H9 (cell line): ENCODE results near the gene THBS1. TPM values are rescaled to one million over a fixed set of nuclear protein-coding genes. Genes with fewer than 3 reads are reported as not detected.

Experiments used
- DNase-seq: peaks from one replicate; pipeline ENCODE4 v3.0.0-alpha.2; 2017
- H2AFZ ChIP-seq: one replicate; pipeline ENCODE4 v1.6.1; 2013; ENCODE audit warnings: mild to moderate bottlenecking, low read length, control low read depth, moderate library complexity
- H2AK5ac ChIP-seq: 2 replicates; pipeline ENCODE4 v1.6.1; 2013; ENCODE audit warnings: low read length, control low read depth, mixed read lengths; ENCODE audit not compliant: insufficient read length
- H2BK120ac ChIP-seq: one replicate; pipeline ENCODE4 v1.6.1; 2013; ENCODE audit warnings: low read depth, mild to moderate bottlenecking, low read length, control low read depth, inconsistent platforms; ENCODE audit not compliant: poor library complexity, severe bottlenecking
- H2BK12ac ChIP-seq: 2 replicates; pipeline ENCODE4 v1.6.1; 2013; ENCODE audit warnings: low read length, control low read depth, mixed read lengths, low read depth; ENCODE audit not compliant: insufficient read length
- H2BK15ac ChIP-seq: 2 replicates; pipeline ENCODE4 v1.6.1; 2013; ENCODE audit warnings: low read depth, low read length, control low read depth
- H2BK20ac ChIP-seq: one replicate; pipeline ENCODE4 v1.6.1; 2013; ENCODE audit warnings: low read depth, mild to moderate bottlenecking, low read length, control low read depth, inconsistent platforms; ENCODE audit not compliant: poor library complexity, severe bottlenecking
- H2BK5ac ChIP-seq: 2 replicates; pipeline ENCODE4 v1.6.1; 2013; ENCODE audit warnings: low read length, control low read depth, mixed read lengths; ENCODE audit not compliant: insufficient read length
- H3K14ac ChIP-seq: 2 replicates; pipeline ENCODE4 v1.6.1; 2013; ENCODE audit warnings: low read length, control low read depth; ENCODE audit not compliant: insufficient read depth
- H3K18ac ChIP-seq: 2 replicates; pipeline ENCODE4 v1.6.1; 2013; ENCODE audit warnings: low read depth, mild to moderate bottlenecking, mixed read lengths, low read length, control low read depth; ENCODE audit not compliant: insufficient read length
- H3K23ac ChIP-seq: 2 replicates; pipeline ENCODE4 v1.6.1; 2013; ENCODE audit warnings: low read length, control low read depth, mixed read lengths, low read depth; ENCODE audit not compliant: insufficient read length
- H3K23me2 ChIP-seq: 2 replicates; pipeline ENCODE4 v1.6.1; 2013; ENCODE audit warnings: low read depth, mild to moderate bottlenecking, mixed read lengths, low read length, control low read depth; ENCODE audit not compliant: insufficient read length, poor library complexity, severe bottlenecking
- H3K27ac ChIP-seq: 2 replicates; pipeline ENCODE4 v1.5.1; 2013; ENCODE audit warnings: low read length, control low read depth, mixed read lengths, low read depth; ENCODE audit not compliant: insufficient read length
- H3K27me3 ChIP-seq: 2 replicates; pipeline ENCODE4 v1.6.1; 2013; ENCODE audit warnings: low read length, control low read depth, inconsistent platforms; ENCODE audit not compliant: insufficient read depth
- H3K4ac ChIP-seq: 2 replicates; pipeline ENCODE4 v1.6.1; 2013; ENCODE audit warnings: low read depth, mild to moderate bottlenecking, control low read depth, inconsistent platforms, low read length, moderate library complexity
- H3K4me1 ChIP-seq: 2 replicates; pipeline ENCODE4 v1.6.1; 2013; ENCODE audit warnings: low read length, control low read depth, inconsistent platforms; ENCODE audit not compliant: insufficient read depth
- H3K4me2 ChIP-seq: 2 replicates; pipeline ENCODE4 v1.6.1; 2013; ENCODE audit warnings: low read length, control low read depth, mixed read lengths; ENCODE audit not compliant: insufficient read length, insufficient read depth
- H3K56ac ChIP-seq: 2 replicates; pipeline ENCODE4 v1.6.1; 2013; ENCODE audit warnings: low read depth, mild to moderate bottlenecking, mixed read lengths, low read length, control low read depth; ENCODE audit not compliant: insufficient read length
- H3K79me1 ChIP-seq: 2 replicates; pipeline ENCODE4 v1.6.1; 2013; ENCODE audit warnings: low read depth, mild to moderate bottlenecking, moderate library complexity, low read length, control low read depth, inconsistent platforms; ENCODE audit not compliant: insufficient read depth, poor library complexity, severe bottlenecking
- H3K79me2 ChIP-seq: 2 replicates; pipeline ENCODE4 v1.6.1; 2013; ENCODE audit warnings: low read length, control low read depth, inconsistent platforms; ENCODE audit not compliant: insufficient read depth
- H3K9ac ChIP-seq: 2 replicates; pipeline ENCODE4 v1.6.1; 2013; ENCODE audit warnings: low read length, control low read depth, mixed read lengths; ENCODE audit not compliant: insufficient read length; ENCODE audit errors: extremely low read depth
- H3K9me3 ChIP-seq: one replicate; pipeline ENCODE4 v1.6.1; 2013; ENCODE audit warnings: low read depth, low read length, inconsistent platforms; ENCODE audit not compliant: control insufficient read depth
- H3T11ph ChIP-seq: one replicate; pipeline ENCODE4 v1.6.1; 2013; ENCODE audit warnings: mild to moderate bottlenecking, low read length, control low read depth, inconsistent platforms
- H4K20me1 ChIP-seq: one replicate; pipeline ENCODE4 v1.6.1; 2013; ENCODE audit not compliant: control insufficient read depth, insufficient read length, insufficient read depth
- H4K5ac ChIP-seq: 2 replicates; pipeline ENCODE4 v1.6.1; 2013; ENCODE audit warnings: low read depth, mild to moderate bottlenecking, mixed read lengths, low read length, control low read depth; ENCODE audit not compliant: insufficient read length
- H4K8ac ChIP-seq: replicated peaks from 2 replicates; pipeline ENCODE4 v1.6.1; 2013; ENCODE audit warnings: low read length, control low read depth, mixed read lengths, low read depth; ENCODE audit not compliant: insufficient read length
- H4K91ac ChIP-seq: 2 replicates; pipeline ENCODE4 v1.6.1; 2013; ENCODE audit warnings: low read depth, mild to moderate bottlenecking, moderate library complexity, mixed read lengths, low read length, control low read depth; ENCODE audit not compliant: insufficient read length
- H3K27ac Mint-ChIP-seq, 3 experiments: 2 replicates in 2 of 3; 3 replicates in 1 of 3; pipeline ENCODE4 v1.8.0; 2020 to 2021; ENCODE audit warnings: mixed read lengths in 3 of 3, mild to moderate bottlenecking in 1 of 3, moderate library complexity in 1 of 3
- H3K27me3 Mint-ChIP-seq: 2 replicates; pipeline ENCODE4 v1.8.0; 2021; ENCODE audit warnings: low read depth, mild to moderate bottlenecking, moderate library complexity, mixed read lengths
- H3K36me3 Mint-ChIP-seq, 3 experiments: 2 replicates in 2 of 3; 3 replicates in 1 of 3; pipeline ENCODE4 v1.8.0; 2020 to 2021; ENCODE audit warnings: low read depth in 3 of 3, mixed read lengths in 3 of 3; ENCODE audit not compliant: insufficient read depth in 1 of 3
- H3K4me1 Mint-ChIP-seq, 2 experiments: 2 replicates each; pipeline ENCODE4 v1.8.0; 2020; ENCODE audit warnings: mixed read lengths in 2 of 2
- H3K4me3 Mint-ChIP-seq, 2 experiments: 2 replicates in 1 of 2; 3 replicates in 1 of 2; pipeline ENCODE4 v1.8.0; 2020 to 2021; ENCODE audit warnings: mild to moderate bottlenecking in 2 of 2, mixed read lengths in 2 of 2, moderate library complexity in 1 of 2
- H3K9me3 Mint-ChIP-seq, 2 experiments: 2 replicates in 1 of 2; 3 replicates in 1 of 2; pipeline ENCODE4 v1.8.0; 2020; ENCODE audit warnings: mild to moderate bottlenecking in 2 of 2, mixed read lengths in 2 of 2, moderate library complexity in 1 of 2
- CTCF ChIP-seq: fragments of 200-600 bp; sonication (generic); conservative IDR thresholded peaks from 3 replicates; pipeline ENCODE4 v1.8.0; 2021; ENCODE audit warnings: antibody characterized with exemption, mild to moderate bottlenecking
- WGBS: extraction: QIAGEN DNeasy Blood & Tissue Kit; methylation state at CpG from one replicate; pipeline ENCODE4 v1.1.7; 2013; ENCODE audit warnings: missing lambda C conversion rate, low lambda C conversion rate, mixed read lengths; ENCODE audit not compliant: insufficient read length; ENCODE audit errors: extremely low coverage; 5-methylcytosine and 5-hydroxymethylcytosine counted together
- total RNA-seq: library from RNA; stranded (reverse); gene quantifications from 2 replicates; pipeline ENCODE4 v1.2.1, GENCODE V29; 2021

Gene THBS1
- total RNA-seq, 1 experiment from 2014 or later = 72.1 TPM

GRCh38 chr15:39534996-39535395 is 45.9 kb upstream of the THBS1 start:
- H3K4me3 Mint-ChIP-seq = no peak overlapping the region
- H3K9me3 ChIP-seq = no peaks in the 10 kb centered on the region
- no CpG with 5 or more reads among the region's 5 CpGs for WGBS
- H2BK120ac ChIP-seq = no peak overlapping the region
- peaks cover 17 to 18% of the 10 kb centered on the region in 2 experiments for H3K4me1 Mint-ChIP-seq
- no peak overlapping the region for H3K27ac Mint-ChIP-seq
- peaks cover 4% of the 10 kb centered on the region in 2 experiments; a peak in 4 of 5 replicates for H3K9me3 Mint-ChIP-seq
- H3K36me3 Mint-ChIP-seq = peaks cover 3 to 8% (median 4%) of the 10 kb centered on the region in 3 experiments; a peak in 3 of 7 replicates
- H2BK5ac ChIP-seq = no peak overlapping the region
- no peaks in the 10 kb centered on the region for H3K79me1 ChIP-seq
- no peak overlapping the region for H3K4ac ChIP-seq
- no peak overlapping the region for H2BK20ac ChIP-seq
- no peaks in the 10 kb centered on the region for H4K20me1 ChIP-seq
- H3K9ac ChIP-seq = no peak overlapping the region
- H3K4me1 ChIP-seq = peaks cover 6% of the 10 kb centered on the region; the same call in 1 of the 2 replicates
- H3K14ac ChIP-seq = no peak overlapping the region
- H2BK12ac ChIP-seq = no peak overlapping the region
- no peak for DNase-seq
- no peak overlapping the region for H3K27ac ChIP-seq
- H3K27me3 ChIP-seq = no peaks in the 10 kb centered on the region
- H2AFZ ChIP-seq = no peak overlapping the region
- no peak overlapping the region for H3T11ph ChIP-seq
- H3K4me2 ChIP-seq = no peak overlapping the region
- H4K91ac ChIP-seq = no peak overlapping the region
- no peaks in the 10 kb centered on the region for H3K79me2 ChIP-seq
- no peak overlapping the region for H3K18ac ChIP-seq
- H3K27me3 Mint-ChIP-seq = peaks cover 8% of the 10 kb centered on the region
- no peak overlapping the region for H3K23ac ChIP-seq
- TF ChIP-seq CTCF = no peak
- H4K5ac ChIP-seq = no peak overlapping the region
- no peak overlapping the region for H2AK5ac ChIP-seq
- no peaks in the 10 kb centered on the region for H3K23me2 ChIP-seq
- H3K56ac ChIP-seq = no peak overlapping the region
- no peak overlapping the region for H2BK15ac ChIP-seq
- no peak overlapping the region for H4K8ac ChIP-seq
